ENCODE results near the gene GSG1.
"Not testable (repeated sequence)": the region's sequence is repeated elsewhere in the genome, so short reads cannot be mapped to it uniquely, and the experiment has no call there.

Gene GSG1

GRCh38 chr12:13087766-13088165, 15.7 kb downstream of the GSG1 start:
- Histone ChIP-seq H3K27ac (ENCODE audit: poor library complexity, severe bottlenecking) (no peak overlapping the region), H3K27me3 (ENCODE audit: insufficient read depth, poor library complexity, severe bottlenecking) (no peaks in the 10 kb centered on the region), H3K4me3 (ENCODE audit: severe bottlenecking) (no peak overlapping the region), H3K4me1 (ENCODE audit: insufficient read depth, poor library complexity, severe bottlenecking) (no peaks in the 10 kb centered on the region), H3K36me3 (ENCODE audit: low read depth) (no peaks in the 10 kb centered on the region), H3K9me3 (ENCODE audit: severe bottlenecking) (no peaks in the 10 kb centered on the region)
- ATAC-seq (ENCODE audit: low read depth): no peak
- TF ChIP-seq CTCF (IDR thresholded peaks at IDR 0.05; ENCODE audit: poor library complexity, severe bottlenecking): no peak
- no peak for DNase-seq (ENCODE audit: low spot score)

- Histone ChIP-seq H3K27me3 (ENCODE audit: insufficient read depth, poor library complexity, severe bottlenecking) (no peaks in the 10 kb centered on the region), H3K27ac (ENCODE audit: poor library complexity, severe bottlenecking) (no peak overlapping the region), H3K4me1 (ENCODE audit: insufficient read depth, poor library complexity, severe bottlenecking) (no peaks in the 10 kb centered on the region), H3K9me3 (ENCODE audit: severe bottlenecking) (no peaks in the 10 kb centered on the region), H3K36me3 (ENCODE audit: low read depth) (no peaks in the 10 kb centered on the region), H3K4me3 (ENCODE audit: severe bottlenecking) (no peak overlapping the region)
- no peak for ATAC-seq (ENCODE audit: low read depth)
- TF ChIP-seq CTCF (IDR thresholded peaks at IDR 0.05; ENCODE audit: poor library complexity, severe bottlenecking): no peak
- no peak for DNase-seq (ENCODE audit: low spot score)
These were observed 17.3 kb downstream of the GSG1 start for GRCh38 chr12:13085968-13086686.

GRCh38 chr12:13084898-13085640, 18.4 kb downstream of the GSG1 start:
- ATAC-seq (ENCODE audit: low read depth): no peak

GRCh38 chr12:13083638-13084037, 19.8 kb downstream of the GSG1 start:
- not testable (repeated sequence) for H3K36me3 ChIP-seq (ENCODE audit: low read depth); H3K4me3 ChIP-seq (ENCODE audit: severe bottlenecking); ATAC-seq (ENCODE audit: low read depth); H3K27ac ChIP-seq (ENCODE audit: poor library complexity, severe bottlenecking); H3K27me3 ChIP-seq (ENCODE audit: insufficient read depth, poor library complexity, severe bottlenecking); DNase-seq (ENCODE audit: low spot score); H3K9me3 ChIP-seq (ENCODE audit: severe bottlenecking); H3K4me1 ChIP-seq (ENCODE audit: insufficient read depth, poor library complexity, severe bottlenecking)

More at GRCh38 chr12:13084898-13085640, 18.4 kb downstream of the GSG1 start:
- H3K27me3 ChIP-seq (ENCODE audit: insufficient read depth, poor library complexity, severe bottlenecking): no peaks in the 10 kb centered on the region
- H3K36me3 ChIP-seq (ENCODE audit: low read depth): no peaks in the 10 kb centered on the region
- no peaks in the 10 kb centered on the region for H3K9me3 ChIP-seq (ENCODE audit: severe bottlenecking)
- no peaks in the 10 kb centered on the region for H3K4me1 ChIP-seq (ENCODE audit: insufficient read depth, poor library complexity, severe bottlenecking)
- H3K27ac ChIP-seq (ENCODE audit: poor library complexity, severe bottlenecking): no peak overlapping the region
- DNase-seq (ENCODE audit: low spot score): no peak
- no peak overlapping the region for H3K4me3 ChIP-seq (ENCODE audit: severe bottlenecking)
- TF ChIP-seq CTCF (IDR thresholded peaks at IDR 0.05; ENCODE audit: poor library complexity, severe bottlenecking): no peak

GRCh38 chr12:13082861-13083260, 20.6 kb downstream of the GSG1 start:
- H3K4me3 ChIP-seq (ENCODE audit: severe bottlenecking): no peak overlapping the region
- H3K27ac ChIP-seq (ENCODE audit: poor library complexity, severe bottlenecking): no peak overlapping the region
- no peaks in the 10 kb centered on the region for H3K9me3 ChIP-seq (ENCODE audit: severe bottlenecking)
- H3K36me3 ChIP-seq (ENCODE audit: low read depth): no peaks in the 10 kb centered on the region
- no peak for DNase-seq (ENCODE audit: low spot score)
- no peaks in the 10 kb centered on the region for H3K27me3 ChIP-seq (ENCODE audit: insufficient read depth, poor library complexity, severe bottlenecking)
- no peak for TF ChIP-seq CTCF (IDR thresholded peaks at IDR 0.05; ENCODE audit: poor library complexity, severe bottlenecking)
- no peak for ATAC-seq (ENCODE audit: low read depth)
- H3K4me1 ChIP-seq (ENCODE audit: insufficient read depth, poor library complexity, severe bottlenecking): no peaks in the 10 kb centered on the region

Measured in RWPE2 (cell line).